H1 (cell line): ENCODE data around the gene CARD14. TPM values are rescaled to one million over a fixed set of nuclear protein-coding genes. Genes with fewer than 3 reads are reported as not detected.

ENCODE experiments used
- CBX8 ChIP-seq: fragments of 300-800, 300-1000 bp; sonication (generic); IDR thresholded peaks from 2 replicates; pipeline ENCODE4 v1.7.1; 2016; ENCODE audit warnings: low read depth, low read length, borderline replicate concordance
- MAFK ChIP-seq: IDR thresholded peaks from 2 replicates; pipeline ENCODE4 v1.6.1; 2012; ENCODE audit warnings: low read depth, mild to moderate bottlenecking, improper control_type of control experiment, low read length
- POLR2A ChIP-seq, 2 experiments: IDR thresholded peaks; 1 replicate in 1 of 2; 2 replicates in 1 of 2; pipeline ENCODE4 v1.6.1; 2011; ENCODE audit warnings: low read depth in 2 of 2, low read length in 2 of 2, mild to moderate bottlenecking in 2 of 2; ENCODE audit errors: control extremely low read depth in 1 of 2
- TAF7 ChIP-seq: optimal IDR thresholded peaks from 2 replicates; pipeline ENCODE3; 2011; ENCODE audit warnings: low read depth, mild to moderate bottlenecking, inconsistent platforms, low read length, moderate library complexity, borderline replicate concordance
- TEAD4 ChIP-seq: IDR thresholded peaks from 2 replicates; pipeline ENCODE4 v1.6.1; 2012; ENCODE audit warnings: low read depth, low read length, inconsistent platforms, mixed read lengths
- polyA plus RNA-seq, 7 experiments: library from polyadenylated mRNA; depleted of rRNA in 3 of 7; stranded (reverse) in 5 of 7; unstranded in 2 of 7; fragments of >200 nt in 5 of 7; fragments of 200-250 nt in 2 of 7; gene quantifications; 1 replicate in 5 of 7; 2 replicates in 1 of 7; 4 replicates in 1 of 7; pipeline versions ENCODE4 v1.2.1 to v1.2.3, GENCODE V29; 2011 to 2013; ENCODE audit warnings: missing spikeins in 2 of 7, mixed read lengths in 2 of 7
- total RNA-seq: library from RNA; stranded (reverse); fragmentation: NEBNext Ultra II Directional; extraction: Animal tissue kit (Norgen Biotek cat#: 25700); gene quantifications from 2 replicates; pipeline ENCODE4 v1.2.1, GENCODE V29; 2021

CARD14 gene
- total and polyA plus RNA-seq, 2 of the 8 experiments (the other 6 are each of a cell fraction or from before 2014, with no cell fraction given), result 0.08 TPM; not detected in 1

- TF ChIP-seq MAFK (no peak), TEAD4 (no peak), CBX8 (no peak), TAF7 (no peak), POLR2A (IDR thresholded peaks at IDR 0.05; ENCODE audit: control extremely low read depth in 1 of 2, low read depth in 2 of 2, low read length in 2 of 2) (no peak)
Observed at GRCh38 chr17:80214878-80215210, 45.0 kb downstream of the CARD14 start (continued).
